Activated T-helper 2 cell treated with anti-CD3 and anti-CD28 coated beads, Interferon-gamma antibody, Interleukin-2, Interleukin-4, amounts not matched to agents 10 μg/mL and 5 μg/mL and 100 μg/mL, durations not matched to agents 14 hours and 24 hours and 36 hours (primary cell): ENCODE data around the gene NOP14. TPM values are rescaled to one million over a fixed set of nuclear protein-coding genes. Genes with fewer than 3 reads are reported as not detected.
"Not testable (repeated sequence)": the region's sequence is repeated elsewhere in the genome, so short reads cannot be mapped to it uniquely, and the experiment has no call there.

Source experiments
- DNase-seq: peaks from one replicate; pipeline ENCODE4 v3.0.0; 2021; ENCODE audit warnings: low spot score
- H3K27ac Mint-ChIP-seq: one replicate; pipeline ENCODE4 v1.8.0; 2021; ENCODE audit warnings: mixed read lengths
- H3K27me3 Mint-ChIP-seq: one replicate; pipeline ENCODE4 v1.8.0; 2021; ENCODE audit warnings: low read depth, mixed read lengths
- H3K36me3 Mint-ChIP-seq: one replicate; pipeline ENCODE4 v1.8.0; 2021; ENCODE audit warnings: low read depth, mixed read lengths
- H3K4me1 Mint-ChIP-seq: one replicate; pipeline ENCODE4 v1.8.0; 2021; ENCODE audit warnings: low read depth, mixed read lengths
- H3K4me3 Mint-ChIP-seq: one replicate; pipeline ENCODE4 v1.8.0; 2021; ENCODE audit warnings: low read depth, mild to moderate bottlenecking, moderate library complexity, mixed read lengths
- H3K9me3 Mint-ChIP-seq: one replicate; pipeline ENCODE4 v1.8.0; 2021; ENCODE audit warnings: mixed read lengths
- intact Hi-C: fragments of 100-400 bp; cut with micrococcal nuclease; formaldehyde crosslinking; loops from one replicate; pipeline ENCODE4 v1.15.1; 2023
- total RNA-seq: library from RNA; stranded (reverse); gene quantifications from 2 replicates; pipeline ENCODE4 v1.2.3, GENCODE V29; 2022

The NOP14 gene
- total RNA-seq, 1 donor from 2014 or later = 106 TPM

- peaks cover 9% of the 10 kb centered on the region for H3K27me3 Mint-ChIP-seq
- H3K4me3 Mint-ChIP-seq = no peak overlapping the region
- intact Hi-C loops = no loop called here
- no peak overlapping the region for H3K27ac Mint-ChIP-seq
- peaks cover 14% of the 10 kb centered on the region for H3K9me3 Mint-ChIP-seq
- H3K4me1 Mint-ChIP-seq = no peaks in the 10 kb centered on the region
- H3K36me3 Mint-ChIP-seq = no peaks in the 10 kb centered on the region
- DNase-seq = no peak
Observed at GRCh38 chr4:2981256-2981819, 18.1 kb upstream of the NOP14 start.

- H3K9me3 Mint-ChIP-seq = peaks cover 9% of the 10 kb centered on the region
- H3K4me3 Mint-ChIP-seq = no peak overlapping the region
- no peaks in the 10 kb centered on the region for H3K36me3 Mint-ChIP-seq
- H3K27me3 Mint-ChIP-seq = no peaks in the 10 kb centered on the region
- intact Hi-C loops = loop anchor here (1.0 kb wide), 1 partner anchor 60 kb away; no protein-coding TSS in a partner anchor
- no peak for DNase-seq
- no peak overlapping the region for H3K27ac Mint-ChIP-seq
- H3K4me1 Mint-ChIP-seq = no peaks in the 10 kb centered on the region
Observed at GRCh38 chr4:2977211-2978088, 14.2 kb upstream of the NOP14 start.

- Mint-ChIP-seq H3K4me3 (no peak overlapping the region), H3K27ac (no peak overlapping the region), H3K36me3 (no peaks in the 10 kb centered on the region), H3K4me1 (no peaks in the 10 kb centered on the region), H3K27me3 (no peaks in the 10 kb centered on the region), H3K9me3 (no peaks in the 10 kb centered on the region)
- intact Hi-C loops = no loop called here
- no peak for DNase-seq
Observed at GRCh38 chr4:2971275-2971674, 8.1 kb upstream of the NOP14 start.

GRCh38 chr4:2968381-2968780 lies 5.2 kb upstream of the NOP14 start:
- no peaks in the 10 kb centered on the region for H3K27me3 Mint-ChIP-seq
- H3K27ac Mint-ChIP-seq = no peak overlapping the region
- intact Hi-C loops = loop anchor here (10.0 kb wide), 1 partner anchor 236 kb away; no protein-coding TSS in a partner anchor
- peaks cover 3% of the 10 kb centered on the region for H3K36me3 Mint-ChIP-seq
- peaks cover 5% of the 10 kb centered on the region for H3K4me1 Mint-ChIP-seq
- no peak for DNase-seq
- no peak overlapping the region for H3K4me3 Mint-ChIP-seq
- H3K9me3 Mint-ChIP-seq = no peaks in the 10 kb centered on the region

GRCh38 chr4:2965262-2965661 lies 2.1 kb upstream of the NOP14 start:
- Mint-ChIP-seq H3K4me3 (peak overlapping the region; percentile 55), H3K36me3 (peaks cover 19% of the 10 kb centered on the region), H3K27me3 (no peaks in the 10 kb centered on the region), H3K9me3 (no peaks in the 10 kb centered on the region), H3K4me1 (peaks cover 17% of the 10 kb centered on the region), H3K27ac (no peak overlapping the region)
- intact Hi-C loops = loop anchor here (10.0 kb wide), 1 partner anchor 240 kb away; no protein-coding TSS in a partner anchor
- no peak for DNase-seq

GRCh38 chr4:2964706-2965258 lies 1.6 kb upstream of the NOP14 start:
- Mint-ChIP-seq H3K9me3 (no peaks in the 10 kb centered on the region), H3K4me1 (peaks cover 18% of the 10 kb centered on the region), H3K4me3 (peak overlapping the region; percentile 86), H3K36me3 (peaks cover 23% of the 10 kb centered on the region), H3K27ac (no peak overlapping the region), H3K27me3 (no peaks in the 10 kb centered on the region)
- intact Hi-C loops = loop anchor here (5.0 to 10.0 kb wide), 3 partner anchors 73 to 240 kb away; no protein-coding TSS in a partner anchor
- DNase-seq = no peak

GRCh38 chr4:2963966-2964471 lies 813 bp upstream of the NOP14 start:
- no peak for DNase-seq
- Mint-ChIP-seq H3K27ac (no peak overlapping the region), H3K9me3 (no peaks in the 10 kb centered on the region), H3K4me1 (peaks cover 22% of the 10 kb centered on the region), H3K4me3 (peak overlapping the region; percentile 86), H3K36me3 (peaks cover 28% of the 10 kb centered on the region), H3K27me3 (no peaks in the 10 kb centered on the region)
- intact Hi-C loops = loop anchor here (1.0 to 10.0 kb wide), 7 partner anchors 73 to 546 kb away; partner anchors contain the start of genes CFAP99, FAM193A, HTT and HTT-AS

- intact Hi-C loops = loop anchor here (1.0 to 10.0 kb wide), 9 partner anchors 8 to 544 kb away; partner anchors contain the start of genes CFAP99, FAM193A, HTT and HTT-AS
- peaks cover 42% of the 10 kb centered on the region for H3K36me3 Mint-ChIP-seq
- peaks cover 34% of the 10 kb centered on the region for H3K4me1 Mint-ChIP-seq
- H3K9me3 Mint-ChIP-seq = no peaks in the 10 kb centered on the region
- DNase-seq = no peak
- no peaks in the 10 kb centered on the region for H3K27me3 Mint-ChIP-seq
- peak overlapping the region; percentile 87 for H3K27ac Mint-ChIP-seq
- H3K4me3 Mint-ChIP-seq = peak overlapping the region; percentile 92
Observed at GRCh38 chr4:2962614-2963174, 512 bp downstream of the NOP14 start.

GRCh38 chr4:2961811-2962441 lies 1.3 kb downstream of the NOP14 start:
- H3K27ac Mint-ChIP-seq = peak overlapping the region; percentile 87
- H3K36me3 Mint-ChIP-seq = peaks cover 49% of the 10 kb centered on the region
- intact Hi-C loops = loop anchor here (1.0 to 10.0 kb wide), 6 partner anchors 8 to 425 kb away; partner anchors contain the start of gene FAM193A
- peak overlapping the region; percentile 92 for H3K4me3 Mint-ChIP-seq
- peak; percentile 39 for DNase-seq
- no peaks in the 10 kb centered on the region for H3K9me3 Mint-ChIP-seq
- no peaks in the 10 kb centered on the region for H3K27me3 Mint-ChIP-seq
- peaks cover 39% of the 10 kb centered on the region for H3K4me1 Mint-ChIP-seq

GRCh38 chr4:2961421-2961810 lies 1.8 kb downstream of the NOP14 start:
- peak overlapping the region; percentile 87 for H3K27ac Mint-ChIP-seq
- H3K36me3 Mint-ChIP-seq = peaks cover 54% of the 10 kb centered on the region
- DNase-seq = no peak
- peaks cover 42% of the 10 kb centered on the region for H3K4me1 Mint-ChIP-seq
- intact Hi-C loops = loop anchor here (5.0 to 10.0 kb wide), 3 partner anchors 76 to 243 kb away; no protein-coding TSS in a partner anchor
- peak overlapping the region; percentile 92 for H3K4me3 Mint-ChIP-seq
- H3K9me3 Mint-ChIP-seq = no peaks in the 10 kb centered on the region
- no peaks in the 10 kb centered on the region for H3K27me3 Mint-ChIP-seq

- H3K4me3 Mint-ChIP-seq = not testable (repeated sequence)
- intact Hi-C loops = loop anchor here (5.0 to 10.0 kb wide), 3 partner anchors 77 to 244 kb away; no protein-coding TSS in a partner anchor
- H3K4me1 Mint-ChIP-seq = peaks cover 51% of the 10 kb centered on the region
Observed at GRCh38 chr4:2960450-2960849, 2.8 kb downstream of the NOP14 start.

GRCh38 chr4:2958446-2958845 lies 4.8 kb downstream of the NOP14 start:
- Mint-ChIP-seq H3K27me3 (no peaks in the 10 kb centered on the region), H3K27ac (no peak overlapping the region), H3K4me1 (peaks cover 63% of the 10 kb centered on the region), H3K9me3 (no peaks in the 10 kb centered on the region), H3K4me3 (no peak overlapping the region), H3K36me3 (peaks cover 79% of the 10 kb centered on the region)
- intact Hi-C loops = no loop called here
- DNase-seq = no peak

More at GRCh38 chr4:2960450-2960849, 2.8 kb downstream of the NOP14 start:
- not testable (repeated sequence) for H3K27ac Mint-ChIP-seq, H3K9me3 Mint-ChIP-seq, DNase-seq, H3K27me3 Mint-ChIP-seq
- peaks cover 64% of the 10 kb centered on the region for H3K36me3 Mint-ChIP-seq
